GM12865 (cell line): Measurements from ENCODE around the gene STAG2.
"Not testable (repeated sequence)": the region's sequence is repeated elsewhere in the genome, so short reads cannot be mapped to it uniquely, and the experiment has no call there.

Experiments used
- DNase-seq: peaks from one replicate; pipeline ENCODE4 v3.0.0; 2010; ENCODE audit warnings: low read depth
- H3K4me3 ChIP-seq: 2 replicates; pipeline ENCODE4 v1.5.1; 2011; ENCODE audit warnings: mild to moderate bottlenecking, low read depth, low read length, control low read depth
- CTCF ChIP-seq: IDR thresholded peaks from 2 replicates; pipeline ENCODE4 v1.5.1; 2011; ENCODE audit warnings: low read length, control low read depth, low read depth, inconsistent platforms; ENCODE audit not compliant: insufficient read depth; ENCODE audit errors: missing control alignments

STAG2 gene

DNA sequence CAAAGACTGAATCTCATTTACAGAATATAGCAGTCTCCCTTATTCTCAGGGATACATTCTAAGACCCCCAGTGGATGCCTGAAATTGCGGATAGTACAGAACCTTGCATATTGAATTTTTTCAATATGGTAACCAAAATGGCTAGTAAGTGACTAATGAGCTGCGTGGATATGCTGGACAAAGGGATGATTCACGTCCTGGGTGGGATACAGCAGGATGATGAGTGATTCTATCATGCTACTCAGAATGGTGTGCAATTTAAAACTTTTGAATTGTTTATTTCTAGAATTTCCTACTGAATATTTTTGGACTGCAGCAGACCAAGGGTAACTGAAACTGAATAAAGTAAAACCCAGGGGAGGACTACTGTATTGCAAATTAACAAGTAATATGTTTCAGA lies 66.7 kb downstream of the STAG2 start:
- TF ChIP-seq CTCF = no peak
- no peak overlapping the region for H3K4me3 ChIP-seq
- no peak for DNase-seq

DNA sequence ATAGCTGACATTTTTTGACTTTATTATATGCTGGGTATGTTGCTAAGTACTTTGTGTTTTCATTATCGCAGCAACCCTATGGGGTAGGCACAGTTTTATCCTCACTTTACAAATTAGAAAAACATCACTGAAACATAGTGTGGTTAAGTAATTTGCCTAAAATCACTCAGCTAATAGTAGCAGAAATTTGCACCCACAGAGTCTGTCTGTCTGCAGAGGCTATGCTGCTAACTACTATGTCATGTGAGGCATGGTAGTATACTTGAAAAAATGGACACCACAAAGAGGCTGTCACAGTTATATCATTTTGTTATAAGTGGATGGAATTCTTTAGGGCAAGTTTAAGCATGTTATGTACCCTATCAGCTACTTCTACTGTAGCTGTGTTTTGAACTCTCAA lies 69.0 kb downstream of the STAG2 start:
- peak; percentile 28 for DNase-seq
- H3K4me3 ChIP-seq = no peak overlapping the region
- TF ChIP-seq CTCF = no peak

GRCh38 chrX:124033821-124034220 lies 72.3 kb downstream of the STAG2 start:
- no peak for DNase-seq
- H3K4me3 ChIP-seq = no peak overlapping the region
- no peak for TF ChIP-seq CTCF

DNA sequence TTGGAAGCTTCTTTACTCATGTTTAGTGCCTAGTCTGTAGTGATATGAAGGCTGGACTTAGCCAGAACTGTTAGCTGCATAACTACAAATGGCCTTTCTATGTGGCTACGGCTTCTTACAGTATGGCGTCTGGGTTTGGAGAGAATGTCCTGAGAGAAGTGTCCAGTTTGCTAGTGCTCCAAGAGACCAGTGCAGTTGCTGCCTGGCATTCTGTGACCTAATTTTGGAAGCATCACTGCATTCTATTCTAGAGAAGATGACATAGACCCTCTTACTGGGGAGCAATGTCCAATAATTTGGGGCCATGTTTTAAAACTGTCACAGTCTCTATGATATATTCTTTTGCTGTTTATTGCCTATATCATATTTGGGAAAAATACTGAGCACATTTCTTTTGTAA lies 74.2 kb downstream of the STAG2 start:
- no peak for DNase-seq
- H3K4me3 ChIP-seq = no peak overlapping the region
- TF ChIP-seq CTCF = no peak

GRCh38 chrX:124042042-124042441 lies 80.5 kb downstream of the STAG2 start:
- no peak for TF ChIP-seq CTCF
- no peak for DNase-seq
- no peak overlapping the region for H3K4me3 ChIP-seq

DNA sequence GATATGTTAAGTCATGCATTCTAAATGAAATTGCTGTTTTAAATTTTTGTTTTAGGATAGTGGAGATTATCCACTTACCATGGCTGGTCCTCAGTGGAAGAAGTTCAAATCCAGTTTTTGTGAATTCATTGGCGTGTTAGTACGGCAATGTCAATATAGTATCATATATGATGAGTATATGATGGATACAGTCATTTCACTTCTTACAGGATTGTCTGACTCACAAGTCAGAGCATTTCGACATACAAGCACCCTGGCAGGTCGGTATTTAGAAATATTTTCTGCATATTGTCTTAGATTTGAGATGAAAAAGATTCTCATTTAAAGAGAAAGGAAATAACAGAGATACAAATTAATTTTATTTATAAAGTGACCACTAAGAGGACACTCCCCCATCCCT lies 83.6 kb downstream of the STAG2 start:
- TF ChIP-seq CTCF = no peak
- no peak for DNase-seq
- H3K4me3 ChIP-seq = no peak overlapping the region

DNA sequence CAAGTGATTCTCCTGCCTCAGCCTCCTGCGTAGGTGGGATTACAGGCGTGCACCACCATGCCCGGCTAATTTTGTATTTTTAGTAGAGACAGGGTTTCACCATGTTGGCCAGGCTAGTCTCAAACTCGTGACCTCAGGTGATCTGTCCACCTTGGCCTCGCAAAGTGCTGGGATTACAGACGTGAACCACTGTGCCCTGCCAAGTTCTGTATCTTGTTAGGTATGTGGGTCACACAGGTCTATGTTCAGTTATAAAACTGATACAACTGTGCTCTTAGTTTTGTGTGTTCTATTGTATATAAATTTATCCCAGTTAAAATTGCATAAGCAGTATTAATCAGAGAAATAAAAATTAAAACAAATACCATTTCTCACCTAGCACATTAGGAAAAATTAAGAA lies 122.9 kb downstream of the STAG2 start:
- H3K4me3 ChIP-seq, DNase-seq: not testable (repeated sequence)

GRCh38 chrX:124085063-124085462 lies 123.6 kb downstream of the STAG2 start:
- no peak for DNase-seq
- H3K4me3 ChIP-seq = no peak overlapping the region
- TF ChIP-seq CTCF = no peak
